Panc1 (cell line): ENCODE data around the gene EMC9.

Source experiments
- SIN3A ChIP-seq: IDR thresholded peaks from 2 replicates; pipeline ENCODE4 v1.6.1; 2012; ENCODE audit warnings: low read depth, mild to moderate bottlenecking, low read length, moderate library complexity, borderline replicate concordance; ENCODE audit not compliant: insufficient read depth
- TF ChIP-seq, protein P1 (sequence below): fragments of 450-650 bp; IDR thresholded peaks from 2 replicates; pipeline ENCODE4 v1.5.1; 2017; ENCODE audit warnings: mild to moderate bottlenecking

DNA sequence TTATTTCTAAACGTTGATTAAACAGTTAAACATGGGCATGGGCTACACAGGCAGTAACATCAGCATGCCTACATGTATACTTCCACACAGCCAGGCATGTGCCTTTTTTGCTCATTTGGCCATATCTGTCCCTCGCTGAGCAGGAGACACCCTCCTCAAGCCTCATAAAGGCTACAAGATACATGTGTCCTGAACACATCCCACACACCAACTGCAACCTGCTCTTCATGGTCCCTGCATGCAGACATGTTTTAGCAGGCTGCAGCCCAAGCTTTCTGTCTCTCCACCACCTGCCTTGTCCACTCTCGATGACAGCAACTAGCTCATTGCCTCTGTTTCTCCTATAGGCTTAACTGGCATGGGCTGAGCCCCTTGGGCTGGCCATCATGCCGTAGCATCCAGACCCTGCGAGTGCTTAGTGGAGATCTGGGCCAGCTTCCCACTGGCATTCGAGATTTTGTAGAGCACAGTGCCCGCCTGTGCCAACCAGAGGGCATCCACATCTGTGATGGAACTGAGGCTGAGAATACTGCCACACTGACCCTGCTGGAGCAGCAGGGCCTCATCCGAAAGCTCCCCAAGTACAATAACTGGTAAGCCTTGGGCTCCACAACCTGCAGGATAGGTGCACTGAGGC lies 44.7 kb downstream of the EMC9 start:
- TF ChIP-seq, protein P1, sequence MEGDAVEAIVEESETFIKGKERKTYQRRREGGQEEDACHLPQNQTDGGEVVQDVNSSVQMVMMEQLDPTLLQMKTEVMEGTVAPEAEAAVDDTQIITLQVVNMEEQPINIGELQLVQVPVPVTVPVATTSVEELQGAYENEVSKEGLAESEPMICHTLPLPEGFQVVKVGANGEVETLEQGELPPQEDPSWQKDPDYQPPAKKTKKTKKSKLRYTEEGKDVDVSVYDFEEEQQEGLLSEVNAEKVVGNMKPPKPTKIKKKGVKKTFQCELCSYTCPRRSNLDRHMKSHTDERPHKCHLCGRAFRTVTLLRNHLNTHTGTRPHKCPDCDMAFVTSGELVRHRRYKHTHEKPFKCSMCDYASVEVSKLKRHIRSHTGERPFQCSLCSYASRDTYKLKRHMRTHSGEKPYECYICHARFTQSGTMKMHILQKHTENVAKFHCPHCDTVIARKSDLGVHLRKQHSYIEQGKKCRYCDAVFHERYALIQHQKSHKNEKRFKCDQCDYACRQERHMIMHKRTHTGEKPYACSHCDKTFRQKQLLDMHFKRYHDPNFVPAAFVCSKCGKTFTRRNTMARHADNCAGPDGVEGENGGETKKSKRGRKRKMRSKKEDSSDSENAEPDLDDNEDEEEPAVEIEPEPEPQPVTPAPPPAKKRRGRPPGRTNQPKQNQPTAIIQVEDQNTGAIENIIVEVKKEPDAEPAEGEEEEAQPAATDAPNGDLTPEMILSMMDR, result no peak
- no peak for TF ChIP-seq SIN3A
